GM12875 (cell line): ENCODE measurements around the gene ACOT7.

Experiments used
- H3K4me3 ChIP-seq: one replicate; pipeline ENCODE4 v1.5.1; 2011; ENCODE audit warnings: low read depth, low read length, control low read depth
- TF ChIP-seq, protein P1 (sequence below): IDR thresholded peaks from 2 replicates; pipeline ENCODE4 v1.5.1; 2011; ENCODE audit warnings: low read depth, mild to moderate bottlenecking, control low read depth, inconsistent platforms, low read length, moderate library complexity, borderline replicate concordance; ENCODE audit not compliant: insufficient read depth

ACOT7 gene

GRCh38 chr1:6276811-6277555, 116.6 kb downstream of the ACOT7 start:
- TF ChIP-seq, protein P1, sequence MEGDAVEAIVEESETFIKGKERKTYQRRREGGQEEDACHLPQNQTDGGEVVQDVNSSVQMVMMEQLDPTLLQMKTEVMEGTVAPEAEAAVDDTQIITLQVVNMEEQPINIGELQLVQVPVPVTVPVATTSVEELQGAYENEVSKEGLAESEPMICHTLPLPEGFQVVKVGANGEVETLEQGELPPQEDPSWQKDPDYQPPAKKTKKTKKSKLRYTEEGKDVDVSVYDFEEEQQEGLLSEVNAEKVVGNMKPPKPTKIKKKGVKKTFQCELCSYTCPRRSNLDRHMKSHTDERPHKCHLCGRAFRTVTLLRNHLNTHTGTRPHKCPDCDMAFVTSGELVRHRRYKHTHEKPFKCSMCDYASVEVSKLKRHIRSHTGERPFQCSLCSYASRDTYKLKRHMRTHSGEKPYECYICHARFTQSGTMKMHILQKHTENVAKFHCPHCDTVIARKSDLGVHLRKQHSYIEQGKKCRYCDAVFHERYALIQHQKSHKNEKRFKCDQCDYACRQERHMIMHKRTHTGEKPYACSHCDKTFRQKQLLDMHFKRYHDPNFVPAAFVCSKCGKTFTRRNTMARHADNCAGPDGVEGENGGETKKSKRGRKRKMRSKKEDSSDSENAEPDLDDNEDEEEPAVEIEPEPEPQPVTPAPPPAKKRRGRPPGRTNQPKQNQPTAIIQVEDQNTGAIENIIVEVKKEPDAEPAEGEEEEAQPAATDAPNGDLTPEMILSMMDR: no peak
- no peak overlapping the region for H3K4me3 ChIP-seq

DNA sequence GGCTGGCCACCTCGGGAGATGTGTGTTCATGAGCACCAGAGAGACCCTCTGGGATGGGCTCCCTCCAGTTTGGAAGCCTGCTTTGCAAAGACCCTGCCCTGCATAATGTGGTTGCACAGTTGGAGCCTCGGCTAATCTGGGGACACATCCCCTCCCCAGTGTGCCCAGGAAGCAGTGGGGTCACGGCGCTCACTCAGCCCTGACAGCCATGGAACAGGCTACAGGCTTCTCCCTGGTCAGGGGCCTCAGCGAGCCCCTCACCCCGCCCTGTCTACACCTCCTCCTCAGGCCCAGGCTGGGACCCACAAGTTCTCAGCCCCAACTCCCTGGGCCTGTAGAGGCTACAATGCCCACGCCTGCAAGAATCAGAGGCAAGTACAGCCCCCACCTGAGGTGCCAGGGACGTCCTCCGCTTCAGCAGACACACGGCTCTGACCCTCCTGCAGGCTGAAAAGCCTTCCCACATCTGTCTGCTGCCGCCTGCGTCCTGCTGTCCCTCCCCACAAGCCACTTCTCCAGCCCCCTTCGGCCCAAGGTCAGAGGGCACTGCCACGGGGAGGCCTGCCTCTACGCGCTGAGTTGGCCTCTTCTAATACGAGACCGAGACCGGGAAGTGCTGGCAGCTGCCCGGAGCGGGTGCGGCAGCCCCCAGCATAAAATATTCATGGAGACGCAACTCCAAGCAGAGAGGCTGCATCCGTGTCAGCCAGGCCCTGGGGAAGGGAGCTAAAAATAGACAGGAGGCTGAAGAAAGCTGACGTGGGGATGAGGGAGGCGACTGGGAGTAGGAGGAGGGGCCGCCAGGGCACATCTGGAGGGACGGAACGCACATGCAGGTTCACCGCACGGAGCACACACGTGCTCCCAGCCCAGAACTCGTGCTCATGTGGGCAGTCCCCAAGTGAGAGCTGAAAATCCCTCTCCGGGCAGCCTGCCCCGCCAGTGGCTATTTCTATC, 117.5 kb downstream of the ACOT7 start:
- H3K4me3 ChIP-seq: no peak overlapping the region
- TF ChIP-seq, protein P1: no peak

DNA sequence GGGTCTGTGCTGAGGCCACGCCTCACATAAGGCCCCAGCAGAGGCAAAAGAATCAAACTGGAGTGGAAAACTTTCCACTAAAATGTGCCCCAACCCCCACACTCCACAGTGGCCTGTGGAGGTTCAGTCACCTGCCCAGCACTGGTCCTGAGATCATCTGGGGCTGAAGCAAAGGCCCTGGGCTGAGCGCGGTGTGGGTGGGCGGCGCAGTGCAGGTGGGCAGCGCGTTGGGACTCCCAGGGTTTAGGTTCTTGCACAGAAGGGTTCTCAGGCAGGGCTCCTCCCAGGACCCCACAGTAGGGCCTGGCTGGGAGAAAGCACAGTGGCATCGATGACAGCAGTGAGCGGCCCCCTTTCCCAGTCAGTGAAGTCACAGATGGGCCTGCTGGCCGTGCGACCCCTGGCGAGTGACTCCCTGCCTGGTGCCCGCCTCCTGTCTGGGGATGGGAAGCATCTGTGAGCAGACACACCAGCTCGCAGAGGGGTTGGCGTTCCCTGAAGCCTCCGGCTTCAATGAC, 118.9 kb downstream of the ACOT7 start:
- no peak overlapping the region for H3K4me3 ChIP-seq
- TF ChIP-seq, protein P1: no peak

GRCh38 chr1:6274102-6274501, 119.5 kb downstream of the ACOT7 start:
- TF ChIP-seq, protein P1: no peak
- H3K4me3 ChIP-seq: no peak overlapping the region

GRCh38 chr1:6273380-6273891, 120.1 kb downstream of the ACOT7 start:
- TF ChIP-seq, protein P1: no peak
- H3K4me3 ChIP-seq: no peak overlapping the region

- TF ChIP-seq, protein P1: no peak
- no peak overlapping the region for H3K4me3 ChIP-seq
Observed at GRCh38 chr1:6272868-6273267, 120.7 kb downstream of the ACOT7 start.

DNA sequence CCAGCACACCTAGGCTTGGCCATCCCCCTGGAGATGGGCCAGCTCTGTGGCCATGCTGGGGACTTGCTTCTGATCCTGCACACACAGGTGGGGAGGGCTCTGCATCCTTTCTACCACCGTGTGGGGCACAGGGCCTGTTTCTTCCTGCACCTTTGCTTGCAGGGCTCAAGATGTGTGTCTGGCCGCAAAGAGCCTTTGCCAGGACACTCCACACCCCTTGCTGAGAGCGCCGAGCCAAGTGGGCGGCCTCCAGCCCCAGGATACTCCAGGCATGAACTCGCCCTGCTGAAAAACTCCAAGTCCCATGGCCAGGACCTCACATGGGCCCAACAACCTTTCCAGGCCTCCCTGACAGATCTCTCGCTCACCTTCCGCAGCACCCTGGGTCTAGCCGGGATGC, 121.1 kb downstream of the ACOT7 start:
- TF ChIP-seq, protein P1: no peak

More for the DNA sequence above, 121.1 kb downstream of the ACOT7 start:
- no peak overlapping the region for H3K4me3 ChIP-seq
